ENCODE results near the gene NDFIP2. TPM values are rescaled to one million over a fixed set of nuclear protein-coding genes. Genes with fewer than 3 reads are reported as not detected.

NDFIP2 gene
- total RNA-seq, 1 donor from 2014 or later, result 46.8 TPM

DNA sequence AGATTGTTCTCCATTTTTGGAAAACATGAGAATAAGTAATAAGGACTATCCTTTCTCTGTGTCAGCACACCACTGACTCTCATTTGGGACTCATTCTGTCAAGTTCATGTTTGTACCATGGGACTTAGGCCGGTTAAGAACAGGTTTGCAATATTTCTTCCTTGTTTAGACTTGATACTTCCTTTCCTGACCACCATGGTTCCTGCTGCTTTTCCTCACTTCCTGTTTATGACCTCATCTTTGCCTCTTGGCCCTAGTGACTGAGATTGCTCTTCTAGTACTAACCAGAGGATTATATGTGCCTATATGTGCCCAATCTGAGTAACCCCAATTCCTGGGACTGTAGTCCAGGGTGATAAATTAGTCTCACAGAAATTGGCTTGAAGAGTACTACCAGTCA lies 32.5 kb upstream of the NDFIP2 start:
- Histone ChIP-seq H3K4me3 (ENCODE audit: low read depth, low read length) (no peak overlapping the region), H3K27me3 (ENCODE audit: control insufficient read depth, insufficient read depth, low read length) (no peaks in the 10 kb centered on the region), H3K36me3 (ENCODE audit: control insufficient read depth, insufficient read depth, low read length) (no peaks in the 10 kb centered on the region)
- DNase-seq (ENCODE audit: low read depth), result no peak
- TF ChIP-seq, protein P1, sequence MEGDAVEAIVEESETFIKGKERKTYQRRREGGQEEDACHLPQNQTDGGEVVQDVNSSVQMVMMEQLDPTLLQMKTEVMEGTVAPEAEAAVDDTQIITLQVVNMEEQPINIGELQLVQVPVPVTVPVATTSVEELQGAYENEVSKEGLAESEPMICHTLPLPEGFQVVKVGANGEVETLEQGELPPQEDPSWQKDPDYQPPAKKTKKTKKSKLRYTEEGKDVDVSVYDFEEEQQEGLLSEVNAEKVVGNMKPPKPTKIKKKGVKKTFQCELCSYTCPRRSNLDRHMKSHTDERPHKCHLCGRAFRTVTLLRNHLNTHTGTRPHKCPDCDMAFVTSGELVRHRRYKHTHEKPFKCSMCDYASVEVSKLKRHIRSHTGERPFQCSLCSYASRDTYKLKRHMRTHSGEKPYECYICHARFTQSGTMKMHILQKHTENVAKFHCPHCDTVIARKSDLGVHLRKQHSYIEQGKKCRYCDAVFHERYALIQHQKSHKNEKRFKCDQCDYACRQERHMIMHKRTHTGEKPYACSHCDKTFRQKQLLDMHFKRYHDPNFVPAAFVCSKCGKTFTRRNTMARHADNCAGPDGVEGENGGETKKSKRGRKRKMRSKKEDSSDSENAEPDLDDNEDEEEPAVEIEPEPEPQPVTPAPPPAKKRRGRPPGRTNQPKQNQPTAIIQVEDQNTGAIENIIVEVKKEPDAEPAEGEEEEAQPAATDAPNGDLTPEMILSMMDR (IDR thresholded peaks at IDR 0.05; ENCODE audit: insufficient read depth, low read length, poor library complexity, severe bottlenecking), result no peak

DNA sequence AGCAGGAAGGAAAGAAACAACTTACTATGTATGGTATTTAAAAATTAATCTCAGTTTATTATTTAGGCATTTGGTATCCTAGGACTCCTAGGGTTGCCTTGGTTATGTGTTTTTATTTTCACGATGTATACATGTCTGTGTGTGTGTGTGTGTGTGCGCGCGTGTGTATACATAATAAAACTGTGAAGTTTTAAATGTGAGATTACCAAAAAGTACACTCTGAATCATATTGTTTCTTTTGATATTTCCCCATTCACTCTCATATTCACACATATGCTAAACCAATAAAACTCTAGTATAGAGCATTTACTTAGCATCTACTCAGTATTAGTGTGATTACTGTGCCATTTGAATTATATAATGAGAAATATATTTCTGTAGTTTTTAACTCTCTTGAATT lies 30.8 kb upstream of the NDFIP2 start:
- Histone ChIP-seq H3K27me3 (ENCODE audit: control insufficient read depth, insufficient read depth, low read length) (no peaks in the 10 kb centered on the region), H3K36me3 (ENCODE audit: control insufficient read depth, insufficient read depth, low read length) (no peaks in the 10 kb centered on the region), H3K4me3 (ENCODE audit: low read depth, low read length) (no peak overlapping the region)
- no peak for DNase-seq (ENCODE audit: low read depth)
- TF ChIP-seq, protein P1 (IDR thresholded peaks at IDR 0.05; ENCODE audit: insufficient read depth, low read length, poor library complexity, severe bottlenecking), result no peak

DNA sequence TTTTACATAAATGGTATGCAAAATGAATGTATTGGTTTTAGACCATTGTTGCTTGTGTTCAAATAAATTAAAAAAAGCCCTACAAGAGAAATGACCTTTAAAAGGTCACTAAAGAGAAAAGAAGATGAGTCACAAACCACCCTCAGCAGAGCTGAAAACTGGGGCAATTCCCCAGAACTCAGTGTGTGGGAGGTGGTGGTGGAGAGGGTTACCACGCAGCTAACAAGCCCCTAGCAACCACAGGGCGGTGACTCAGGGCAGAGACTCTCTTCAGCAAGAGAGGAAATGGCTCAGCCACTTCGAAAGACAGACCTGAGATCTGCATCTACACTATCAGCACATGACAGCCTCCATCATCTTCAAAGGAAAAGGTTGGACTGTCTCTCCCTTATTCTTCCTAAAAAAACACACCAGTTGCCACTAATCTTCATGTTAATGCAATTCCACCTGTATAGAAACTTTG lies 29.4 kb upstream of the NDFIP2 start:
- Histone ChIP-seq H3K36me3 (ENCODE audit: control insufficient read depth, insufficient read depth, low read length) (no peaks in the 10 kb centered on the region), H3K27me3 (ENCODE audit: control insufficient read depth, insufficient read depth, low read length) (no peaks in the 10 kb centered on the region), H3K4me3 (ENCODE audit: low read depth, low read length) (no peak overlapping the region)
- DNase-seq (ENCODE audit: low read depth), result peak; percentile 92
- TF ChIP-seq, protein P1 (IDR thresholded peaks at IDR 0.05; ENCODE audit: insufficient read depth, low read length, poor library complexity, severe bottlenecking), result no peak

DNA sequence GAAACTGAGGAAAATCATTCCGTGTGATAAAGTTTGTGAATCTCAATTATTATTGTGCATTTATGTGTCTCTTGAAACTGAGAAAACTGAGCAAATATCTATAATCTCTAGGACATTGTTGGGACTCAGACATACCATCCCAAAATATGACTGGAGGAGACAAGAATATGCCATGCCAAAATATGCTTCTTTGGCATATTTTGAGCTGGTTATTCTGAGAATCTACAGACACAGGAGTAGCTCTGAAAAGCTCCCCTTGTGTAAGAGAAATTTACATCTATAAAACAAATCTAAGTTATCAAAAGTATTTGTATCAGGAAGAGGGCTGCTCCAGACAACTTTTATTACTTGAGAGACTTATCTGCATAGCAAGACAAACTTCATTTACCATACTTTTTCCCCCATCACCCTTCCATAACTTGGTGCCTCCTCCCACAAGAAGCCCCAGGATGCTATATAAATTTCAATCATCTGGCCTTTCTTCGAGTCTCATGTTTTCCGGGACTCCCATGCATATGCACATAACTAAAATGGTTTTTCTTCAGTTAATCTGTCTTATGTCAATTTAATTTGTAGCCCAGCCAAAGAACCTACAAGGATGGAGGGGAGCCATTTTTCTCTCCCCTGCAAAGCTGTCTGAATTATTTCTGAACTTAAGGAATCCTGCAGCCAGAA lies 28.6 kb upstream of the NDFIP2 start:
- H3K36me3 ChIP-seq (ENCODE audit: control insufficient read depth, insufficient read depth, low read length), result no peaks in the 10 kb centered on the region
- TF ChIP-seq, protein P1 (IDR thresholded peaks at IDR 0.05; ENCODE audit: insufficient read depth, low read length, poor library complexity, severe bottlenecking), result no peak
- no peaks in the 10 kb centered on the region for H3K27me3 ChIP-seq (ENCODE audit: control insufficient read depth, insufficient read depth, low read length)
- no peak overlapping the region for H3K4me3 ChIP-seq (ENCODE audit: low read depth, low read length)
- DNase-seq (ENCODE audit: low read depth), result no peak

DNA sequence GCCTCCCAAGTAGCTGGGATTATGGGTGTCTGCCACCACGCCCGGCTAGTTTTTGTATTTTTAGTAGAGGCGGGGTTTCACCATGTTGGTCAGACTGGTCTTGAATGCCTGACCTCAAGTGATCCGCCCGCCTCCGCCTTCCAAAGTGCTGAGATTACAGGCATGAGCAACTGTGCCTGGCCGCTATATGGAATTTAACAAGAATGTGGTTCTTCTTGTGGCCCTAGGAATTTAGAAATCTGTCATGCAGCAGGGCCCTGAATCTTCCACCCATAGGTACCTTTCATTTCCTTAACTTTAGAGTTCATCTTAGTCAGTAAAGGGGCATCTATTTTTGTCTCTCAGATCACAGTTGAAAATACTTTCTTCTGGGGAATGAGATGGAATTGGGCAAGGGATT lies 25.6 kb upstream of the NDFIP2 start:
- TF ChIP-seq, protein P1 (IDR thresholded peaks at IDR 0.05; ENCODE audit: insufficient read depth, low read length, poor library complexity, severe bottlenecking), result no peak
- no peak for DNase-seq (ENCODE audit: low read depth)

DNA sequence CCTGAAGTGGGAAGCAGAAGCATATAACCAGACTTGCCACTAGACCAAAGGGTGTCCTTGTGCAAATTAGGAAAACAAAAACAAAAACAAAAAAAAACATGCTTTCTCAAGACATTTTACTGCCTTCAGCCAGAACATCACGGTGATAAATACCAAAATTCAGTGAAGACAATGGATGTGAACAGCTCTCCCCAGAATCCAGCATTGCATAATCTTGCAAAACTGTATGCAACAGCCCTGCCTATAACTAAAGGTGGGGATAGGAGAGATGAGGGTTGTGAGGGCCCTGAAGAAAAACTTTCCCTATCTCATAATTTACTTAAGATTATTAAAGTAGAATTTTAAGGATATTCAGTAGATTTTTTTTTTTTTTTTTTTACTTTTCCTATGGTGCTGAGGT lies 24.9 kb upstream of the NDFIP2 start:
- TF ChIP-seq, protein P1 (IDR thresholded peaks at IDR 0.05; ENCODE audit: insufficient read depth, low read length, poor library complexity, severe bottlenecking), result no peak
- no peak for DNase-seq (ENCODE audit: low read depth)
- Histone ChIP-seq H3K27me3 (ENCODE audit: control insufficient read depth, insufficient read depth, low read length) (no peaks in the 10 kb centered on the region), H3K4me3 (ENCODE audit: low read depth, low read length) (no peak overlapping the region), H3K36me3 (ENCODE audit: control insufficient read depth, insufficient read depth, low read length) (no peaks in the 10 kb centered on the region)

More for the DNA sequence above, 25.6 kb upstream of the NDFIP2 start:
- Histone ChIP-seq H3K27me3 (ENCODE audit: control insufficient read depth, insufficient read depth, low read length) (no peaks in the 10 kb centered on the region), H3K36me3 (ENCODE audit: control insufficient read depth, insufficient read depth, low read length) (no peaks in the 10 kb centered on the region), H3K4me3 (ENCODE audit: low read depth, low read length) (no peak overlapping the region)

All from kidney epithelial cell (primary cell).